HEK293T (cell line): ENCODE results near the gene CABP5.

Experiments used
- ARNT ChIP-seq: fragments of 450-650 bp; IDR thresholded peaks from 2 replicates; pipeline ENCODE4 v1.6.1; 2017; ENCODE audit warnings: mild to moderate bottlenecking
- BHLHE40 ChIP-seq: fragments of 450-650 bp; IDR thresholded peaks from 2 replicates; pipeline ENCODE4 v1.6.1; 2016; ENCODE audit warnings: mild to moderate bottlenecking, moderate library complexity, borderline replicate concordance
- CTBP1 ChIP-seq: fragments of 450-650 bp; IDR thresholded peaks from 2 replicates; pipeline ENCODE4 v1.6.1; 2016; ENCODE audit warnings: borderline replicate concordance
- ELF4 ChIP-seq: fragments of 450-650 bp; IDR thresholded peaks from 2 replicates; pipeline ENCODE4 v1.6.1; 2017; ENCODE audit warnings: antibody characterized with exemption
- FOXA1 ChIP-seq: fragments of 450-650 bp; IDR thresholded peaks from 2 replicates; pipeline ENCODE4 v1.6.1; 2016; ENCODE audit warnings: mild to moderate bottlenecking
- FOXK2 ChIP-seq: fragments of 450-650 bp; IDR thresholded peaks from 2 replicates; pipeline ENCODE4 v1.6.1; 2016; ENCODE audit warnings: mild to moderate bottlenecking
- FOXM1 ChIP-seq: fragments of 450-650 bp; IDR thresholded peaks from 2 replicates; pipeline ENCODE4 v1.6.1; 2017; ENCODE audit warnings: mild to moderate bottlenecking, borderline replicate concordance
- HDGF ChIP-seq: fragments of 450-650 bp; IDR thresholded peaks from 2 replicates; pipeline ENCODE4 v1.6.1; 2017; ENCODE audit warnings: antibody characterized with exemption, borderline replicate concordance
- L3MBTL2 ChIP-seq: fragments of 450-650 bp; conservative IDR thresholded peaks from 2 replicates; pipeline ENCODE4 v1.6.1; 2016; ENCODE audit warnings: mild to moderate bottlenecking
- NFRKB ChIP-seq: fragments of 450-650 bp; IDR thresholded peaks from 2 replicates; pipeline ENCODE4 v1.6.1; 2016; ENCODE audit warnings: mild to moderate bottlenecking, moderate library complexity
- PKNOX1 ChIP-seq: fragments of 450-650 bp; IDR thresholded peaks from 2 replicates; pipeline ENCODE4 v1.6.1; 2016
- SP1 ChIP-seq: fragments of 450-650 bp; IDR thresholded peaks from 2 replicates; pipeline ENCODE4 v1.6.1; 2017
- SUZ12 ChIP-seq: fragments of 450-650 bp; IDR thresholded peaks from 2 replicates; pipeline ENCODE4 v1.6.1; 2016; ENCODE audit warnings: mild to moderate bottlenecking
- ZNF384 ChIP-seq: fragments of 450-650 bp; IDR thresholded peaks from 2 replicates; pipeline ENCODE4 v1.6.1; 2016

GRCh38 chr19:47994209-47994802 lies 49.6 kb downstream of the CABP5 start, which contains the start of gene ELSPBP1:
- TF ChIP-seq FOXM1, result no peak
- TF ChIP-seq BHLHE40, result no peak
- no peak for TF ChIP-seq SP1
- no peak for TF ChIP-seq HDGF
- no peak for TF ChIP-seq SUZ12
- TF ChIP-seq FOXK2, result no peak
- no peak for TF ChIP-seq CTBP1
- TF ChIP-seq FOXA1, result no peak
- no peak for TF ChIP-seq ELF4
- TF ChIP-seq L3MBTL2, result no peak
- TF ChIP-seq ZNF384, result no peak
- peak; percentile 88 for TF ChIP-seq PKNOX1
- no peak for TF ChIP-seq NFRKB
- no peak for TF ChIP-seq ARNT
